Measurements from ENCODE around the gene GLI3. TPM values are rescaled to one million over a fixed set of nuclear protein-coding genes. Genes with fewer than 3 reads are reported as not detected.

Gene GLI3
- polyA plus RNA-seq, 1 of the 3 experiments (the other 2 are of a cell fraction) = 0.08 TPM

GRCh38 chr7:41916450-41916927 lies 320.5 kb downstream of the GLI3 start (continued):
- TF ChIP-seq ZBTB33 (IDR thresholded peaks at IDR 0.05; ENCODE audit: borderline replicate concordance, low read depth) (peak; percentile 92), NRF1 (IDR thresholded peaks at IDR 0.05; ENCODE audit: low read depth, low read length) (no peak), TCF12 (IDR thresholded peaks at IDR 0.05) (peak; percentile 100), TEAD4 (IDR thresholded peaks at IDR 0.05; ENCODE audit: borderline replicate concordance, insufficient read depth) (peak; percentile 100), TAF1 (IDR thresholded peaks at IDR 0.05; ENCODE audit: borderline replicate concordance, low read depth, low read length) (0 out of 2 replicates have a peak, but pooled peaks have one; percentile 61), YY1 (IDR thresholded peaks at IDR 0.05; ENCODE audit: low read depth) (peak; percentile 67; the same call in 1 of the 2 replicates), SIN3A (IDR thresholded peaks at IDR 0.05; ENCODE audit: borderline replicate concordance, low read depth, low read length) (peak; percentile 81; the same call in 1 of the 2 replicates), FOXM1 (IDR thresholded peaks at IDR 0.05; ENCODE audit: low read depth) (peak; percentile 100), RXRA (IDR thresholded peaks at IDR 0.05; ENCODE audit: borderline replicate concordance, low read depth) (peak; percentile 98), FOSL2 (IDR thresholded peaks at IDR 0.05; ENCODE audit: borderline replicate concordance, low read depth) (peak; percentile 99), RAD21 (IDR thresholded peaks at IDR 0.05; ENCODE audit: low read length) (no peak), SMC3 (IDR thresholded peaks at IDR 0.05; ENCODE audit: low read depth, low read length) (no peak), POLR2AphosphoS5 (IDR thresholded peaks at IDR 0.05; ENCODE audit: low read depth, low read length) (peak; percentile 93), NFIC (IDR thresholded peaks at IDR 0.05; ENCODE audit: borderline replicate concordance) (peak; percentile 98), RFX5 (IDR thresholded peaks at IDR 0.05; ENCODE audit: low read length) (no peak), ELF1 (IDR thresholded peaks at IDR 0.05) (peak; percentile 65)
- TF ChIP-seq, protein P1, sequence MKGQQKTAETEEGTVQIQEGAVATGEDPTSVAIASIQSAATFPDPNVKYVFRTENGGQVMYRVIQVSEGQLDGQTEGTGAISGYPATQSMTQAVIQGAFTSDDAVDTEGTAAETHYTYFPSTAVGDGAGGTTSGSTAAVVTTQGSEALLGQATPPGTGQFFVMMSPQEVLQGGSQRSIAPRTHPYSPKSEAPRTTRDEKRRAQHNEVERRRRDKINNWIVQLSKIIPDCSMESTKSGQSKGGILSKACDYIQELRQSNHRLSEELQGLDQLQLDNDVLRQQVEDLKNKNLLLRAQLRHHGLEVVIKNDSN (IDR thresholded peaks at IDR 0.05; ENCODE audit: borderline replicate concordance, low read depth) = peak; percentile 42; the same call in 1 of the 2 replicates

DNA sequence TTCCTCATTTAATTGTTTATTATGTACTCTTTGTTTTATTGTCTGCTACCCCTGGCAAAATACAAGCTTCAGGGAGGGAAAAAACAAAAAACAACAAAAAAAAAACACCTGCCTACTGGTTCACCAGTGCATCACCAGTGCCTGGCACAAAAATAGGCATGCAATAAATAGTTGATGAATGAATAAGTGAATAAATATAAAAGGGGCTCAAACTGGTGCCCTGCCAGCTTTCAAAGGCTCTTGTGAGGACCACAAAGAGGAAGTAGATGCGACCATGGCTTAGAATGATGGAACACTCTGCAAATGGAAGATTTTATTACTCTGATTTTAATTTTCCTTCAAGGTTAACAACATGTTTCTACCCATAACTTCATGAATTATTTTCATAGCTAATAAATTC lies 321.1 kb downstream of the GLI3 start:
- Histone ChIP-seq H3K4me3 (ENCODE audit: low read depth in 2 of 2, low read length in 1 of 2) (no peak overlapping the region), H3K9ac (peak overlapping the region; percentile 68), H3K27me3 (ENCODE audit: insufficient read depth) (no peaks in the 10 kb centered on the region), H3K27ac (ENCODE audit: low read depth in 2 of 2, low read length in 1 of 2) (peak overlapping the region; percentile 92 to 98; a peak in 3 of 4 replicates), H3K4me2 (peak overlapping the region; percentile 57), H3K79me2 (ENCODE audit: insufficient read depth) (no peaks in the 10 kb centered on the region), H3K9me2 (no peaks in the 10 kb centered on the region), H4K20me1 (ENCODE audit: insufficient read depth) (no peaks in the 10 kb centered on the region), H2AFZ (ENCODE audit: low read depth) (no peak overlapping the region), H3K4me1 (ENCODE audit: control insufficient read depth in 1 of 2, insufficient read depth in 2 of 2, low read depth in 1 of 2, low read length in 1 of 2) (peaks cover 4 to 49% of the 10 kb centered on the region in 2 experiments; a peak in 3 of 4 replicates), H3K36me3 (replicated peaks in 1 of 2; ENCODE audit: control insufficient read depth in 1 of 2, insufficient read depth in 2 of 2, low read length in 1 of 2) (no peaks in the 10 kb centered on the region), H3F3A (replicated peaks; ENCODE audit: insufficient read depth) (peaks cover 69% of the 10 kb centered on the region), H3K9me3 (no peaks in the 10 kb centered on the region)
- no peak for DNase-seq
- 21% methylated on average over 1 of the region's 1 CpG for WGBS (ENCODE audit: low lambda C conversion rate)
- CTCF ChIA-PET = interaction anchor here (1.1 to 1.8 kb wide), 3 partner anchors 25 to 62 kb away, joined by 3 to 13 read pairs (median 5); no protein-coding TSS in a partner anchor
- POLR2A ChIA-PET = no interaction called here
- peak; percentile 32; the same call in 1 of the 2 replicates for TF ChIP-seq TCF12 (IDR thresholded peaks at IDR 0.05)
- peak; percentile 68 for TF ChIP-seq MEF2A (IDR thresholded peaks at IDR 0.05; ENCODE audit: borderline replicate concordance, low read depth)
- TF ChIP-seq ELF1 (IDR thresholded peaks at IDR 0.05) = 0 out of 2 replicates have a peak, but pooled peaks have one; percentile 12
- TF ChIP-seq REST (IDR thresholded peaks at IDR 0.05; ENCODE audit: low read depth, low read length) = no peak
- 0 out of 2 replicates have a peak, but pooled peaks have one; percentile 10 for TF ChIP-seq FOSL2 (IDR thresholded peaks at IDR 0.05; ENCODE audit: borderline replicate concordance, low read depth)
- peak in 1 of 2 experiments; percentile 62; a peak in 1 of 4 replicates for TF ChIP-seq EP300 (IDR thresholded peaks at IDR 0.05; ENCODE audit: borderline replicate concordance in 1 of 2, low read depth in 1 of 2, low read length in 1 of 2)
- TF ChIP-seq, protein P2, sequence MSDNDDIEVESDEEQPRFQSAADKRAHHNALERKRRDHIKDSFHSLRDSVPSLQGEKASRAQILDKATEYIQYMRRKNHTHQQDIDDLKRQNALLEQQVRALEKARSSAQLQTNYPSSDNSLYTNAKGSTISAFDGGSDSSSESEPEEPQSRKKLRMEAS (IDR thresholded peaks at IDR 0.05; ENCODE audit: low read depth) = no peak
- no peak for TF ChIP-seq FOXJ3 (CRISPR knock-in tag; IDR thresholded peaks at IDR 0.05)
- no peak for TF ChIP-seq FOXM1 (IDR thresholded peaks at IDR 0.05; ENCODE audit: low read depth)
- no peak for TF ChIP-seq ZBTB33 (IDR thresholded peaks at IDR 0.05; ENCODE audit: borderline replicate concordance, low read depth)

Data from SK-N-SH (cell line).